ENCODE measurements around the gene SYMPK.
"Not testable (repeated sequence)": the region's sequence is repeated elsewhere in the genome, so short reads cannot be mapped to it uniquely, and the experiment has no call there.

SYMPK gene

GRCh38 chr19:45862564-45863334 is at the start of gene SYMPK:
TSS of gene SYMPK (minus strand) at chr19:45863147. CDS start at chr19:45854495, 8,652 bp downstream.
- DNase-seq (ENCODE audit: low spot score): peak; percentile 98

- no peak for DNase-seq (ENCODE audit: low spot score)
Measured at GRCh38 chr19:45911291-45911690, 48.3 kb upstream of the SYMPK start.

DNA sequence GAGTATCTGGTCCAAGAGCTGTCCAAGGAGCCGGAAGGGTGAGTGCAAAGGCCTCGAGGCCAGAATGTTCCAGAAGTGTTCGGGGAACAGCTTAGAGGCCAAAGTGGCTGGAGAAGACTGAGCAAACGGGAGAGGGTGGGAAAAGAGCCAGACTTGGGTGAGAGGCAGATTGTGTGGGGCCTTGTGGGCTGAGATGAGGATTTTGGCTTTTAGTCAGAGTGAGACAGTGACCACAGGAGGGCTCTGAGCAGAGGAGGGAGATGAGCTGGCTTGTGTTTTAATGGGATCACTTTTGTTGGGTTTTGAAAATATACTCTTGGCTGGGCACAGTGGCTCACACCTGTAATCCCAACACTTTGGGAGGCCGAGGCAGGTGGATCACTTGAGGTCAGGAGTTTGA is 46.0 kb upstream of the SYMPK start:
- no peak for DNase-seq (ENCODE audit: low spot score)

DNA sequence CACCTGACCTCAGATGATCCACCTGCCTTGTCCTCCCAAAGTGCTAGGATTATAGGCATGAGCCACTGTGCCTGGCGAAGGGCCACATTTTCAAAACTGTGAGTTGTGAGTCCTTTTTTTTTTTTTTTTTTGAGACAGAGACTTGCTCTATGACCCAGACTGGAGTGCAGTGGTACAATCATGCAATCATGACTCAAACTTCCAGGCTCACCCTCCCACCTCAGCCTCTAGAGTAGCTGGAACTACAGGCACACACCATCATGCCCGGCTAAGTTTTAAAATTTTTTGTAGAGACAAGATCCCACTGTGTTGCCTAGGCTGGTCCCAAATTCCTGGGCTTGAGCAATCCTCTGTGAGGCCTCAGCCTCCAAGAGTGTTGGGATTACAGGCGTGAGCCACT is 43.3 kb upstream of the SYMPK start:
- no peak for DNase-seq (ENCODE audit: low spot score)

DNA sequence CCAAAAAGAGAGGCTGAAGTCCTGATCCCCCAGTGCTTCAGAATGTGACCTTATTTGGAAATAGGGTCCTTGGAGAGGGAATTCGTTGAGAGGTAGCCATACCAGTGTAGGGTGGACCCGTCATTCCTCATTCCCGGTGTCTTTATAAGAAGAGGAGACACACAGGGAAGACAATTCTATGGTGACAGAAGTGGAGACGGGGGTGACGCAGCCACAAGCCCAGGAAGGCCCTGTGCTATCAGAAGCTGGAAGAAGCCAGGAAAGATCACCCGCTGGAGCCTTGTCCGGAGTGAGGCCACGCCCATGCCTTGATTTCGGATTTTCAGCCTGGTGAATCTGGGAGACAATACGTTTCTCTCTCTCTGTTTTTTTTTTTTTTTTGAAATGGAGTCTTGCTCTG is 42.1 kb upstream of the SYMPK start:
- DNase-seq (ENCODE audit: low spot score): no peak

GRCh38 chr19:45902651-45903625 is 40.0 kb upstream of the SYMPK start:
- peak; percentile 98 for DNase-seq (ENCODE audit: low spot score)

- no peak for DNase-seq (ENCODE audit: low spot score)
Measured at GRCh38 chr19:45901912-45902650, 39.1 kb upstream of the SYMPK start, which contains the start of gene MYPOP. TSS of gene MYPOP (minus strand) at chr19:45902613. CDS start at chr19:45901773, 840 bp downstream.

- DNase-seq (ENCODE audit: low spot score): no peak
Measured at GRCh38 chr19:45901432-45901911, 38.5 kb upstream of the SYMPK start.

GRCh38 chr19:45900738-45901431 is 37.9 kb upstream of the SYMPK start:
- no peak for DNase-seq (ENCODE audit: low spot score)

DNA sequence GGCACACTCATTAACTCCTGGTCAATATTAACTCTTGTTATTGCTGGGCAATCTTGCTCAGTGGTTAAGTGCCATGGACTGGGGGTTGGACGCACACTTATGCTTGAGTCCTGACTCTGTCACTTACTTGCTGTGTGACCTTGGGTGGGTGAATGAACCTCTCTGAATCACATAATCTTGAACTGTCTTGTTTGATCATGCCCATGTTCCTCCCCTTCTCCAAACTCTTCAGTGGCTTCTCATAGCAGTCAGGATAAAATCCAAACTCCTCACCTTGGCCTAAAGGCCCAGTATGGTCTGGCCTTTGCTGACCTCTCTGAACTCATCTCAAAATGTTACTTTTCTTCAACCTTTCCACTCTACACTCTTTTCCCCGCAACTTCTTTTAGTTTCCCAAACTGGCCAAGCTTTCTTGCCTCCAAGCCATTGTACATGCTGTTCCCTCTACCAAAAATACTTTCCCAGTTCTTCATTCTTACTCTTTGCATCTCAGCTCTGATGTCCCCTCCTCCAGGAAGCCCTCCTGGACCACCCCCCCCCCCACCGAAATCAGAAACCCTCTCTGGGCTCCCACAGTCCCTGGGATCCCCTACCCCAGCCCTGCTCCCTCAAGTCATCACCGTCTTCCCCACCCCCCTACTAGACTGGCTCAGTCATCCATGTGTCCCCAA is 37.1 kb upstream of the SYMPK start:
- no peak for DNase-seq (ENCODE audit: low spot score)

- no peak for DNase-seq (ENCODE audit: low spot score)
Measured at GRCh38 chr19:45899253-45899652, 36.3 kb upstream of the SYMPK start.

DNA sequence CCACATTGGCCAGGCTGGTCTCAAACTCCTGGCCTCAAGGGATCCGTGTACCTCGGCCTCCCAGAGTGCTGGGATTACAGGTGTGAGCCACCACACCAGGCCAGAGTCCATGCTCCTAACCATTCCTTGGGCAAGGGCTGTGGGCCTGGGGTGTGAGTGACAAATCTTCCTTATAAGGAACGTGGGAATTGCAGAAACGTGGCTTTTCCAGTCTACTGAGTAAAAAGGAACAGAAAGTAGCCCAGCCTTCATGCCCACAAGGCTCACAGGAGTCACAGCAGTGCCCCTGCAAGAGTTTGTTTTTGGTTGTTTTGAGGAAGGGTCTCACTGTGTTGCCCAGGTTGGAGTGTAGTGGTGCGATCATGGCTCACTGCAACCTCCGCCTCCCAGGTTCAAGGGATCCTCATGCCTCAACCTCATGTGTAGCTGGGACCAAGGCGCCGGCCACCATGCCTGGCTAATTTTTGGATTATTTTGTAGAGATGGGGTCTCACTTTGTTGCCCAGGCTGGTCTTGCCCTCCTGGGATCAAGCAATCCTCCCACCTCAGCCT is 34.4 kb upstream of the SYMPK start:
- no peak for DNase-seq (ENCODE audit: low spot score)

DNA sequence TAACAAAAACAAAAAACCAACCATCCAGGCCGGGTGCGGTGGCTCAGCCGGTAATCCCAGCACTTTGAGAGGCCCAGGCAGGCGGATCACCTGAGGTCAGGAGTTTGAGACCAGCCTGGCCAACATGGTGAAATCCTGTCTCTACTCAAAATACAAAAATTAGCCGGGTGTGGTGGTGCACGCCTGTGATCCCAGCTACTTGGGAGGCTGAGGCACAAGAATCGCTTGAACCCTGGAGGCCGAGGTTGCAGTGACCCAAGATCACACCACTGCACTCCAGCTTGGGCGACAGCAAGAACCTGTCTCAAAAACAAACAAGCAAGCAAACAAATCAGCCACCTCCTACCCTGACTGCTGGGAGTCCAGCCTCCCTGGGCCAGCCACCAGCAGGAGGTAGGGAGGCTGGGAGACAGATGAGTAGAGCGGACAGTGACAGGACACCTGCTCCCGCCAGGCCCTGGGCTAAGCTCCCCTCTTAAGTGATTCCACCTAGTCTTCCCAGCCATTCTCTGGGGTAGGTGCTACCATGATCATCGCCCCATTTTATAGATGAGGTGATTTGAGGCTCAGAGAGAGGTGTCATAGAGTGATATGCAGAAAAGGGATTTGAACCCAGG is 33.1 kb upstream of the SYMPK start:
- DNase-seq (ENCODE audit: low spot score): not testable (repeated sequence)

DNA sequence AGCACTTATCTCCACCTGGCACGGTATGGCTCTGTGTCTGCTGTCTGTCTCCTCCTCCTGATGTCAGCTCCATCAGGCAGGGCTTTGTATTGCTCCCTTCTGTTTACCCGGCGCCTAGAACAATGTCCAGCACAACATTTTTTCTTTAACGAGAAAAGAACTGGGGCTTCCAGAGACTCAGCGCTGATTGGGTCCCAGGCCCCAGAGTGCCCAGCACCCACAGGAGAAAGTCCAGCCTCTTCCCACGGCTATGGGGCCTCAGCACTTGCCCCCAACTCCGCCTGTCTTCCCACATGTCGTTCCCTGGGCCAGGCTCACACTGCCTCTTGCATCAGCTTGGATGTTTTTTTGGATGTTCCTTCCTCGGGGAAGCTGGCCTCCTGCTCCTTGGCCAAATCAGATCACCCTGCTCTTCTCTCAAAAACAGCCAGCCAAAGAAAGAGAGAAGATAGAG is 32.6 kb upstream of the SYMPK start:
- DNase-seq (ENCODE audit: low spot score): no peak

GRCh38 chr19:45890877-45891276 is 27.9 kb upstream of the SYMPK start:
- DNase-seq (ENCODE audit: low spot score): no peak

DNA sequence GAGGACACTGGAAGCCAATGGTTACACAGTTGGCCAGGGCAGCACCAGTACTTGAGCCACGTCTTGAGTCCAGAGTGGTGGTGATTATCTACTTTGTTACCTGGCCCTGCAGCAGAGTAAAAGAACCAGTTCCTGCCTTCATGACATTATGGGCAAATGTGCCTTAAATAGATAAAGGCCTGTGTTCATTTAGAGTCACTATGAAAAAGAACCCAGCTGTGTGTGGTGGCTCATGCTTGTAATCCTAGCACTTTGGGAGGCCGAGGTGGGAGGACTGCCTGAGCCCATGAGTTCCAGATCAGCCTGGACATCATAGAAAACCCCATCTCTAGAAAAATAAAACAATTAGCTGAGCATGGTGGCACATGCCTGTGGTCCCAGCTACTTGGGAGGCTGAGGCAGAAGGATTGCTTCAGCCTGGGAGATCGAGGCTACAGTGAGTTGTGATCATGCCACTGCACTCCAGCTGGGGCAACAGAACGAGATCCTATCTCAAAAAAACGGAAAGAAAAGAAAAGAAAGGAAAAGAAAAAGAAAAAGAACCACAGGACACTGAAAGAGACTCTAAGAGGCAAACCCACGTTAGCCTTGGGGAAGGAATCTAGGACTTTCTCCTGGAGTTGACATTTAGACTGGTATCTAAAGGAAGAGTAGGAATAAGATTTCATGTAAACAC is 26.4 kb upstream of the SYMPK start:
- no peak for DNase-seq (ENCODE audit: low spot score)

DNA sequence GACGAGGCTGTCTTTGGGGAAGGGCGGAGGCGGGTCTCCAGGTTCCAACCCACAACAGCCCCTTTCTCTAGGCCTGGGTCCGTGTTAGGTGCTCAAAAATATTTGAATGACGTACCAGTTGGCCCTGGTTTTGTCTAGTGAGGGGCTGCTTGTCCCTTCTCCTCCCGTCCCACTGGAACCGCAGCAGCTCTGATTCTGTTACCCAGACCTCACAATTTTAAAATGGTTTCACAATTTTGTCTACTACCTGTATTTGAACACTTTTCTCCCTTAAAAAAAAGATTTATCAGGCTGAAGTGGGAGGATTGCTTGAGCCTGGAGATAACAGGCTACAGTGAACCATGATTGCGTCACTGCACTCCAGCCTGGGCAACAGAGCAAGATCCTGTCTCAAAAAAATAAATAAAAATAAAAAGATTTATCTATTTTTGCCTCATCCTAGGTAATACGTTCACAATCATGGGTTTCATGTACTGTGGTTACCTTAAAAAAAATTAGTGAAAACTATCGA is 24.3 kb upstream of the SYMPK start:
- no peak for DNase-seq (ENCODE audit: low spot score)

- DNase-seq (ENCODE audit: low spot score): peak; percentile 92
Measured at GRCh38 chr19:45886427-45887199, 23.7 kb upstream of the SYMPK start.
